Cardiac muscle cell (in vitro differentiated cells and primary cell): ENCODE data around the gene EPHA8. TPM values are rescaled to one million over a fixed set of nuclear protein-coding genes. Genes with fewer than 3 reads are reported as not detected.

Experiments
- DNase-seq, 2 donors: peaks; one replicate each; pipeline versions ENCODE4 v3.0.0 to v3.0.0-alpha.2; 2010 to 2017; ENCODE audit warnings: low read depth in 1 of 2, low spot score in 1 of 2
- H3K27ac ChIP-seq: fragments of 200-600 bp; sonication (generic); 2 replicates; pipeline ENCODE4 v1.5.1; 2016
- H3K27me3 ChIP-seq: fragments of 200-600 bp; sonication (generic); 2 replicates; pipeline ENCODE4 v1.6.0; 2016; ENCODE audit warnings: control low read depth
- H3K36me3 ChIP-seq: fragments of 200-600 bp; sonication (generic); 2 replicates; pipeline ENCODE4 v1.5.1; 2016; ENCODE audit warnings: control low read depth
- H3K4me1 ChIP-seq: fragments of 200-600 bp; sonication (generic); 2 replicates; pipeline ENCODE4 v1.8.1; 2017; ENCODE audit warnings: low read depth, mild to moderate bottlenecking, mixed run types
- H3K4me3 ChIP-seq: fragments of 200-600 bp; sonication (generic); 2 replicates; pipeline ENCODE4 v1.5.1; 2016; ENCODE audit warnings: mild to moderate bottlenecking
- H3K9me3 ChIP-seq: fragments of 200-600 bp; sonication (generic); 2 replicates; pipeline ENCODE4 v1.5.1; 2017; ENCODE audit warnings: low read depth, mild to moderate bottlenecking, control low read depth
- CTCF ChIP-seq: IDR thresholded peaks from 2 replicates; pipeline ENCODE4 v1.5.1; 2012; ENCODE audit warnings: low read depth, mild to moderate bottlenecking, low read length
- polyA plus RNA-seq: library from polyadenylated mRNA; unstranded; fragments of >200 nt; fragmentation: Nextera tagmentation; extraction: Ambion mirVana; gene quantifications from 2 replicates; pipeline ENCODE4 v1.2.1, GENCODE V29; 2016
- total RNA-seq: library from RNA; depleted of rRNA; stranded (reverse); fragments of >200 nt; gene quantifications from 2 replicates; pipeline ENCODE4 v1.2.3, GENCODE V29; 2016

Gene EPHA8
- total and polyA plus RNA-seq, 2 experiments from 2014 or later: 4.7 to 10.9 TPM

- Histone ChIP-seq H3K4me3 (no peak overlapping the region), H3K27me3 (no peaks in the 10 kb centered on the region), H3K4me1 (peaks cover 40% of the 10 kb centered on the region), H3K27ac (peak overlapping the region; percentile 62), H3K36me3 (no peaks in the 10 kb centered on the region), H3K9me3 (no peaks in the 10 kb centered on the region)
- DNase-seq: peak in 1 of 2 donors; percentile 77
- no peak for TF ChIP-seq CTCF
Observed at GRCh38 chr1:22579541-22580155, 16.4 kb downstream of the EPHA8 start.

- peak overlapping the region; percentile 68 for H3K27ac ChIP-seq
- TF ChIP-seq CTCF: no peak
- H3K27me3 ChIP-seq: no peaks in the 10 kb centered on the region
- H3K4me1 ChIP-seq: peaks cover 33% of the 10 kb centered on the region
- H3K4me3 ChIP-seq: no peak overlapping the region
- no peak for DNase-seq
- H3K9me3 ChIP-seq: no peaks in the 10 kb centered on the region
- no peaks in the 10 kb centered on the region for H3K36me3 ChIP-seq
Observed at GRCh38 chr1:22582661-22583635, 19.7 kb downstream of the EPHA8 start.

GRCh38 chr1:22584001-22584562 lies 20.8 kb downstream of the EPHA8 start:
- no peak for TF ChIP-seq CTCF
- Histone ChIP-seq H3K27ac (no peak overlapping the region), H3K4me3 (no peak overlapping the region), H3K36me3 (no peaks in the 10 kb centered on the region), H3K4me1 (peaks cover 33% of the 10 kb centered on the region), H3K9me3 (no peaks in the 10 kb centered on the region), H3K27me3 (no peaks in the 10 kb centered on the region)
- DNase-seq: peak in 1 of 2 donors; percentile 49

- Histone ChIP-seq H3K4me1 (peaks cover 27% of the 10 kb centered on the region), H3K27ac (no peak overlapping the region), H3K27me3 (no peaks in the 10 kb centered on the region), H3K9me3 (no peaks in the 10 kb centered on the region), H3K36me3 (no peaks in the 10 kb centered on the region), H3K4me3 (no peak overlapping the region)
- no peak for DNase-seq
- TF ChIP-seq CTCF: no peak
Observed at GRCh38 chr1:22584970-22585369, 21.7 kb downstream of the EPHA8 start.

- Histone ChIP-seq H3K36me3 (no peaks in the 10 kb centered on the region), H3K27ac (no peak overlapping the region), H3K9me3 (no peaks in the 10 kb centered on the region), H3K4me1 (peaks cover 23% of the 10 kb centered on the region), H3K27me3 (no peaks in the 10 kb centered on the region), H3K4me3 (no peak overlapping the region)
- DNase-seq: no peak
- no peak for TF ChIP-seq CTCF
Observed at GRCh38 chr1:22585471-22585870, 22.2 kb downstream of the EPHA8 start.
